T-cell (primary cell): ENCODE data around the gene ARFGEF2. TPM values are rescaled to one million over a fixed set of nuclear protein-coding genes. Genes with fewer than 3 reads are reported as not detected.
"Not testable (repeated sequence)": the region's sequence is repeated elsewhere in the genome, so short reads cannot be mapped to it uniquely, and the experiment has no call there.

Source experiments
- ATAC-seq, 4 experiments: fragments of 200-7000 bp in 3 of 4; fragments of 150-1000 bp in 1 of 4; cut with Tn5 transposase; replicated peaks in 1 of 4; 1 replicate in 3 of 4; 2 replicates in 1 of 4; pipeline ENCODE4 v1.10.0; 2021; ENCODE audit warnings: moderate library complexity in 3 of 4, mild to moderate bottlenecking in 2 of 4, moderate number of reproducible peaks in 1 of 4
- CTCF ChIA-PET, 2 donors: fragments of 300-600 bp; sonication (Branson Sonifier 250); formaldehyde crosslinking; loops; one replicate each; lab custom pipeline; 2022; ENCODE audit warnings: antibody characterized with exemption in 2 of 2; lab: Charles Lee
- POLR2A ChIA-PET, 2 donors: fragments of 300-600 bp; sonication (Branson Sonifier 250); formaldehyde crosslinking; loops; one replicate each; lab custom pipeline; 2022; ENCODE audit warnings: antibody characterized with exemption in 2 of 2; lab: Charles Lee
- DNase-seq, 35 experiments: peaks; one replicate each; pipeline versions ENCODE4 v3.0.0 to v3.0.0-alpha.2; 2013 to 2023
- H3K27ac ChIP-seq: one replicate; pipeline ENCODE4 v1.5.1; 2013; ENCODE audit warnings: low read length
- H3K27me3 ChIP-seq, 2 experiments: replicated peaks in 1 of 2; 1 replicate in 1 of 2; 2 replicates in 1 of 2; pipeline versions ENCODE4 v1.6.1 to v1.7.0; 2013; ENCODE audit warnings: low read length in 1 of 2, mixed read lengths in 1 of 2; ENCODE audit not compliant: control insufficient read depth in 2 of 2, insufficient read depth in 2 of 2; ENCODE audit errors: extremely low read depth in 1 of 2
- H3K36me3 ChIP-seq, 2 donors: 1 replicate in 1 of 2; 2 replicates in 1 of 2; pipeline versions ENCODE4 v1.6.1 to v1.7.0; 2013; ENCODE audit warnings: low read length in 1 of 2; ENCODE audit not compliant: control insufficient read depth in 2 of 2, insufficient read depth in 1 of 2; ENCODE audit errors: extremely low read depth in 1 of 2
- H3K4me1 ChIP-seq, 2 experiments: 1 replicate in 1 of 2; 2 replicates in 1 of 2; pipeline versions ENCODE4 v1.6.1 to v1.7.0; 2013; ENCODE audit warnings: low read length in 2 of 2, mixed read lengths in 1 of 2; ENCODE audit not compliant: insufficient read depth in 2 of 2, control insufficient read depth in 1 of 2; ENCODE audit errors: extremely low read depth in 1 of 2
- H3K4me3 ChIP-seq, 2 donors: 1 replicate in 1 of 2; 2 replicates in 1 of 2; pipeline versions ENCODE4 v1.5.1 to v1.7.0; 2013; ENCODE audit warnings: mild to moderate bottlenecking in 2 of 2, low read length in 1 of 2, moderate library complexity in 1 of 2; ENCODE audit not compliant: control insufficient read depth in 1 of 2; ENCODE audit errors: extremely low read depth in 1 of 2
- H3K9me3 ChIP-seq: 2 replicates; pipeline ENCODE4 v1.7.0; 2013
- H3K27ac Mint-ChIP-seq, 2 donors: one replicate each; pipeline ENCODE4 v1.8.0; 2020 to 2021; ENCODE audit warnings: mild to moderate bottlenecking in 2 of 2, mixed read lengths in 2 of 2
- H3K27me3 Mint-ChIP-seq, 2 donors: one replicate each; pipeline ENCODE4 v1.8.0; 2021 to 2022; ENCODE audit warnings: mixed read lengths in 2 of 2
- H3K36me3 Mint-ChIP-seq: one replicate; pipeline ENCODE4 v1.8.0; 2021; ENCODE audit warnings: mixed read lengths
- H3K4me1 Mint-ChIP-seq, 3 donors: one replicate each; pipeline ENCODE4 v1.8.0; 2020 to 2022; ENCODE audit warnings: mixed read lengths in 3 of 3, mild to moderate bottlenecking in 1 of 3
- H3K4me3 Mint-ChIP-seq, 3 donors: one replicate each; pipeline ENCODE4 v1.8.0; 2020 to 2022; ENCODE audit warnings: mild to moderate bottlenecking in 3 of 3, mixed read lengths in 3 of 3, moderate library complexity in 3 of 3
- H3K9me3 Mint-ChIP-seq, 3 donors: one replicate each; pipeline ENCODE4 v1.8.0; 2020 to 2022; ENCODE audit warnings: mixed read lengths in 3 of 3
- WGBS: methylation state at CpG from one replicate; pipeline ENCODE4 v1.1.5; 2013; ENCODE audit warnings: missing lambda C conversion rate; ENCODE audit not compliant: insufficient coverage; 5-methylcytosine and 5-hydroxymethylcytosine counted together
- total RNA-seq, 35 experiments: library from RNA in 6 of 35; stranded (reverse) in 6 of 35; fragments of 120-200 nt in 1 of 35; gene quantifications; one replicate each; pipeline versions ENCODE4 v1.2.1 to v1.2.4 and lab custom pipeline; 2013 to 2026

ARFGEF2 gene
- total RNA-seq, 5 donors from 2014 or later (not counting 1 experiment from before 2014, with no cell fraction given) = 23.4 to 30.3 (median 26.0) TPM

GRCh38 chr20:48888517-48888916, 33.0 kb upstream of the ARFGEF2 start:
- H3K9me3 Mint-ChIP-seq, POLR2A ChIA-PET, H3K4me3 Mint-ChIP-seq, ATAC-seq, H3K4me1 ChIP-seq, H3K36me3 ChIP-seq, H3K4me3 ChIP-seq, H3K27me3 Mint-ChIP-seq, DNase-seq, H3K36me3 Mint-ChIP-seq, CTCF ChIA-PET, H3K4me1 Mint-ChIP-seq, H3K27ac Mint-ChIP-seq, H3K9me3 ChIP-seq, H3K27me3 ChIP-seq, H3K27ac ChIP-seq: not testable (repeated sequence)
- no CpG with 5 or more reads among the region's 6 CpGs for WGBS

- WGBS = 100% methylated on average over 1 of the region's 3 CpGs
- H3K4me3 ChIP-seq = no peak overlapping the region
- no peaks in the 10 kb centered on the region for H3K36me3 ChIP-seq
- ATAC-seq (no peak), DNase-seq (no peak)
- H3K9me3 ChIP-seq = no peaks in the 10 kb centered on the region
- H3K4me1 ChIP-seq = no peaks in the 10 kb centered on the region
- no peak overlapping the region for H3K27ac Mint-ChIP-seq
- ChIA-PET POLR2A (interaction anchor here in 1 of 2 donors (0.6 kb wide), 1 partner anchor 27 kb away, joined by 8 read pairs; no protein-coding TSS in a partner anchor), CTCF (interaction anchor here in 1 of 2 donors (0.5 kb wide), 1 partner anchor 236 kb away, joined by 3 read pairs; no protein-coding TSS in a partner anchor)
- H3K27me3 ChIP-seq = peaks cover 0 to 2% of the 10 kb centered on the region in 2 experiments
- H3K9me3 Mint-ChIP-seq = peaks cover 0 to 4% (median 0%) of the 10 kb centered on the region in 3 donors
- H3K4me3 Mint-ChIP-seq = no peak overlapping the region
- peaks cover 0 to 2% of the 10 kb centered on the region in 2 donors for H3K27me3 Mint-ChIP-seq
- peaks cover 0 to 3% (median 2%) of the 10 kb centered on the region in 3 donors for H3K4me1 Mint-ChIP-seq
- no peak overlapping the region for H3K27ac ChIP-seq
- H3K36me3 Mint-ChIP-seq = no peaks in the 10 kb centered on the region
These were observed 32.2 kb upstream of the ARFGEF2 start for GRCh38 chr20:48889140-48889790.

- no peak for ATAC-seq
- H3K27ac Mint-ChIP-seq = no peak overlapping the region
- CTCF ChIA-PET = interaction anchor here in 1 of 2 donors (0.7 kb wide), 1 partner anchor 235 kb away, joined by 3 read pairs; no protein-coding TSS in a partner anchor
These were observed 30.1 kb upstream of the ARFGEF2 start for GRCh38 chr20:48891235-48892048.

GRCh38 chr20:48892049-48892470, 29.5 kb upstream of the ARFGEF2 start:
- no peak overlapping the region for H3K27ac ChIP-seq
- CTCF ChIA-PET = interaction anchor here in 1 of 2 donors (0.7 kb wide), 1 partner anchor 235 kb away, joined by 3 read pairs; no protein-coding TSS in a partner anchor

More at GRCh38 chr20:48891235-48892048, 30.1 kb upstream of the ARFGEF2 start:
- H3K9me3 Mint-ChIP-seq = peaks cover 0 to 4% (median 0%) of the 10 kb centered on the region in 3 donors
- POLR2A ChIA-PET = no interaction called here
- no peaks in the 10 kb centered on the region for H3K36me3 Mint-ChIP-seq
- Histone ChIP-seq H3K9me3 (no peaks in the 10 kb centered on the region), H3K27ac (no peak overlapping the region), H3K4me1 (no peaks in the 10 kb centered on the region), H3K36me3 (no peaks in the 10 kb centered on the region), H3K27me3 (no peaks in the 10 kb centered on the region), H3K4me3 (no peak overlapping the region)
- peaks cover 0 to 3% (median 2%) of the 10 kb centered on the region in 3 donors for H3K4me1 Mint-ChIP-seq
- 73% methylated on average over 3 of the region's 4 CpGs for WGBS
- no peak for DNase-seq
- H3K4me3 Mint-ChIP-seq = no peak overlapping the region
- peaks cover 0 to 2% of the 10 kb centered on the region in 2 donors for H3K27me3 Mint-ChIP-seq

DNA sequence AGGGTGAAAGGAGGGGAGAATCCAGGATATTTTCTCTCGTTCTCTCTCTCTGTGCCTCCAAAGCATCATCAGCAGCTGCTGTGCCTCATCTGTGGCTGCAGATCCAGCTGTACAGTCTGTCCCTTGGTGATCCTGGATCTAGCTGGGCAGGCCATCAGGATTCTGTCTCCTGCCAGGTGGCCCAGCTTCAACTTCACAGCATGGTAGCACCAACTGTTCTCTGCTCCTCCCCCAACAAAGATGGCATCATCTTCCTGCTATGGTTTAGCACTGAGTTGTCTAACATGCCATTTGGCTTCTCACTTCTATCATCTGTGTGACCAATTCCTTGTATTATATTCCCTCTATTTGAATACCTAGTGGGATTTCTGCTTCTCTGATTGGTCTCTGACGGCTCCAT, 28.6 kb upstream of the ARFGEF2 start:
- peaks cover 0 to 2% of the 10 kb centered on the region in 2 donors for H3K27me3 Mint-ChIP-seq
- ChIA-PET CTCF (no interaction called here), POLR2A (no interaction called here)
- H3K4me1 Mint-ChIP-seq = peaks cover 0 to 3% (median 2%) of the 10 kb centered on the region in 3 donors
- ATAC-seq = no peak
- no peak for DNase-seq
- Histone ChIP-seq H3K27ac (no peak overlapping the region), H3K36me3 (no peaks in the 10 kb centered on the region), H3K9me3 (no peaks in the 10 kb centered on the region), H3K27me3 (no peaks in the 10 kb centered on the region), H3K4me3 (no peak overlapping the region), H3K4me1 (no peaks in the 10 kb centered on the region)
- H3K4me3 Mint-ChIP-seq = no peak overlapping the region
- no peaks in the 10 kb centered on the region for H3K36me3 Mint-ChIP-seq
- H3K27ac Mint-ChIP-seq = no peak overlapping the region
- peaks cover 0 to 4% (median 0%) of the 10 kb centered on the region in 3 donors for H3K9me3 Mint-ChIP-seq
- WGBS = no CpG with 5 or more reads among the region's 2 CpGs

More at GRCh38 chr20:48892049-48892470, 29.5 kb upstream of the ARFGEF2 start:
- Mint-ChIP-seq H3K4me3 (no peak overlapping the region), H3K36me3 (no peaks in the 10 kb centered on the region), H3K27me3 (peaks cover 0 to 2% of the 10 kb centered on the region in 2 donors), H3K9me3 (peaks cover 0 to 4% (median 0%) of the 10 kb centered on the region in 3 donors), H3K27ac (no peak overlapping the region), H3K4me1 (peaks cover 0 to 3% (median 2%) of the 10 kb centered on the region in 3 donors)
- Histone ChIP-seq H3K9me3 (no peaks in the 10 kb centered on the region), H3K36me3 (no peaks in the 10 kb centered on the region), H3K4me3 (no peak overlapping the region), H3K27me3 (no peaks in the 10 kb centered on the region), H3K4me1 (no peaks in the 10 kb centered on the region)
- DNase-seq = no peak
- WGBS = no CpG with 5 or more reads among the region's 3 CpGs
- no peak for ATAC-seq
- POLR2A ChIA-PET = no interaction called here

DNA sequence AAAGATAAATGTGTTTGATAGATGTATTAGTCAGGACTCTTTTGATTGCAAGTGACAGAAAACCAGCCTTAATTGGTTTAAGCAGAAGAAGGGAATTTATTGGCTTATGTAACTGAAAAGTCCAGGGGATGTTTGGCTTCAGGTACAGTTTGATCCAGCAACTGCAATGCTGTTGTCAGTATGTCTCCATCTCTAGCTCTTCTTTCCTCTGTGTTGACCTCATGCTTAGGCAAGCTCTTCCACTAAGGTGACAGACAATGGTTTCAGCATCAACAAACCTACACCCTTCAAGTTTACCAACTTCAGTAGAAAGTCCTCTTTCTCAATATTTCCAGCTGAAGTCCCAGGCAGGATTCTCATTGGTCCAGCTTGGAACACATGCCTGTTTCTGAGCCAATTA, 28.1 kb upstream of the ARFGEF2 start:
- Mint-ChIP-seq H3K27ac (no peak overlapping the region), H3K4me1 (peaks cover 0 to 3% (median 2%) of the 10 kb centered on the region in 3 donors), H3K36me3 (no peaks in the 10 kb centered on the region), H3K9me3 (peaks cover 0 to 4% (median 0%) of the 10 kb centered on the region in 3 donors), H3K27me3 (peaks cover 0 to 2% of the 10 kb centered on the region in 2 donors), H3K4me3 (no peak overlapping the region)
- no peaks in the 10 kb centered on the region for H3K4me1 ChIP-seq
- CTCF ChIA-PET = no interaction called here
- H3K9me3 ChIP-seq = no peaks in the 10 kb centered on the region
- DNase-seq = no peak
- H3K27me3 ChIP-seq = no peaks in the 10 kb centered on the region
- no peak for ATAC-seq
- POLR2A ChIA-PET = no interaction called here
- no peaks in the 10 kb centered on the region for H3K36me3 ChIP-seq
- H3K27ac ChIP-seq = no peak overlapping the region
- H3K4me3 ChIP-seq = no peak overlapping the region
